Activated CD8-positive, alpha-beta memory T cell treated with anti-CD3 and anti-CD28 coated beads, Interleukin-2, amount 10 ng/mL, durations not matched to agents 7 days and 5 days (primary cell): Measurements from ENCODE around the gene IFNA14. TPM values are rescaled to one million over a fixed set of nuclear protein-coding genes. Genes with fewer than 3 reads are reported as not detected.

Source experiments
- ATAC-seq: fragments of 150-1000 bp; cut with Tn5 transposase; one replicate; pipeline ENCODE4 v1.10.0; 2021; ENCODE audit warnings: moderate library complexity
- CTCF ChIA-PET: fragments of 350-600 bp; sonication (Branson Sonifier 250); formaldehyde crosslinking; loops from one replicate; lab custom pipeline; 2021; ENCODE audit warnings: antibody characterized with exemption; lab: Charles Lee
- DNase-seq: peaks from one replicate; pipeline ENCODE4 v3.0.0-alpha.2; 2020
- H3K27ac Mint-ChIP-seq: one replicate; pipeline ENCODE4 v1.8.0; 2021; ENCODE audit warnings: mild to moderate bottlenecking, mixed read lengths
- H3K27me3 Mint-ChIP-seq: one replicate; pipeline ENCODE4 v1.8.0; 2021; ENCODE audit warnings: mixed read lengths
- H3K36me3 Mint-ChIP-seq: one replicate; pipeline ENCODE4 v1.8.0; 2021; ENCODE audit warnings: mild to moderate bottlenecking, mixed read lengths
- H3K4me1 Mint-ChIP-seq: one replicate; pipeline ENCODE4 v1.8.0; 2021; ENCODE audit warnings: mixed read lengths
- H3K4me3 Mint-ChIP-seq: one replicate; pipeline ENCODE4 v1.8.0; 2021; ENCODE audit warnings: mild to moderate bottlenecking, moderate library complexity, mixed read lengths
- H3K9me3 Mint-ChIP-seq: one replicate; pipeline ENCODE4 v1.8.0; 2022; ENCODE audit warnings: low read depth, mixed read lengths
- total RNA-seq, 2 experiments: library from RNA; stranded (reverse); gene quantifications; one replicate each; pipeline ENCODE4 v1.2.3, GENCODE V29; 2021

Gene IFNA14
- total RNA-seq: not detected

GRCh38 chr9:21239911-21240310, at the start of gene IFNA14:
IFNA14 (minus strand) TSS chr9:21240005; CDS start chr9:21239935, 70 bp downstream.
- DNase-seq: no peak
- H3K27me3 Mint-ChIP-seq: peaks cover 46% of the 10 kb centered on the region
- no peaks in the 10 kb centered on the region for H3K9me3 Mint-ChIP-seq
- no peaks in the 10 kb centered on the region for H3K36me3 Mint-ChIP-seq
- H3K27ac Mint-ChIP-seq: no peak within 1 kb of the TSS
- CTCF ChIA-PET: interaction anchor here (1.6 kb wide), 1 partner anchor 13 kb away, joined by 9 read pairs; no protein-coding TSS in a partner anchor
- peaks cover 9% of the 10 kb centered on the region for H3K4me1 Mint-ChIP-seq
- ATAC-seq: no peak
- H3K4me3 Mint-ChIP-seq: no peak within 1 kb of the TSS

GRCh38 chr9:21287280-21287679, 47.5 kb upstream of the IFNA14 start:
- H3K9me3 Mint-ChIP-seq: no peaks in the 10 kb centered on the region
- CTCF ChIA-PET: interaction anchor here (1.1 kb wide), 1 partner anchor 8 kb away, joined by 3 read pairs; no protein-coding TSS in a partner anchor
- no peaks in the 10 kb centered on the region for H3K36me3 Mint-ChIP-seq
- ATAC-seq (no peak), DNase-seq (no peak)
- H3K4me1 Mint-ChIP-seq: no peaks in the 10 kb centered on the region
- no peak overlapping the region for H3K4me3 Mint-ChIP-seq
- no peak overlapping the region for H3K27ac Mint-ChIP-seq
- H3K27me3 Mint-ChIP-seq: peaks cover 16% of the 10 kb centered on the region

- Mint-ChIP-seq H3K4me3 (no peak overlapping the region), H3K27me3 (peaks cover 18% of the 10 kb centered on the region), H3K9me3 (no peaks in the 10 kb centered on the region), H3K36me3 (no peaks in the 10 kb centered on the region), H3K4me1 (no peaks in the 10 kb centered on the region), H3K27ac (no peak overlapping the region)
- DNase-seq (no peak), ATAC-seq (no peak)
- CTCF ChIA-PET: interaction anchor here (1.1 kb wide), 1 partner anchor 9 kb away, joined by 3 read pairs; no protein-coding TSS in a partner anchor
These were observed 46.9 kb upstream of the IFNA14 start for GRCh38 chr9:21286659-21287058.

- Mint-ChIP-seq H3K4me1 (no peaks in the 10 kb centered on the region), H3K4me3 (no peak overlapping the region)
- CTCF ChIA-PET: interaction anchor here (0.7 kb wide), 1 partner anchor 83 kb away, joined by 3 read pairs; no protein-coding TSS in a partner anchor
These were observed 46.3 kb upstream of the IFNA14 start for GRCh38 chr9:21286099-21286498.

GRCh38 chr9:21281275-21281674, 41.5 kb upstream of the IFNA14 start:
- no peaks in the 10 kb centered on the region for H3K4me1 Mint-ChIP-seq
- CTCF ChIA-PET: interaction anchor here (0.8 kb wide), 1 partner anchor 135 kb away, joined by 3 read pairs; no protein-coding TSS in a partner anchor
- no peaks in the 10 kb centered on the region for H3K36me3 Mint-ChIP-seq
- no peak overlapping the region for H3K27ac Mint-ChIP-seq
- no peaks in the 10 kb centered on the region for H3K9me3 Mint-ChIP-seq
- no peak overlapping the region for H3K4me3 Mint-ChIP-seq
- peaks cover 33% of the 10 kb centered on the region for H3K27me3 Mint-ChIP-seq
- DNase-seq (no peak), ATAC-seq (no peak)

More at GRCh38 chr9:21286099-21286498, 46.3 kb upstream of the IFNA14 start:
- ATAC-seq (no peak), DNase-seq (no peak)
- H3K27ac Mint-ChIP-seq: no peak overlapping the region
- H3K36me3 Mint-ChIP-seq: no peaks in the 10 kb centered on the region
- H3K9me3 Mint-ChIP-seq: no peaks in the 10 kb centered on the region
- H3K27me3 Mint-ChIP-seq: peaks cover 23% of the 10 kb centered on the region

GRCh38 chr9:21268347-21268657, 28.5 kb upstream of the IFNA14 start:
- ATAC-seq (no peak), DNase-seq (no peak)
- Mint-ChIP-seq H3K36me3 (no peaks in the 10 kb centered on the region), H3K4me3 (no peak overlapping the region), H3K27ac (no peak overlapping the region), H3K9me3 (no peaks in the 10 kb centered on the region), H3K4me1 (no peaks in the 10 kb centered on the region), H3K27me3 (peaks cover 48% of the 10 kb centered on the region)
- CTCF ChIA-PET: interaction anchor here (1.3 kb wide), 1 partner anchor 33 kb away, joined by 3 read pairs; no protein-coding TSS in a partner anchor

DNA sequence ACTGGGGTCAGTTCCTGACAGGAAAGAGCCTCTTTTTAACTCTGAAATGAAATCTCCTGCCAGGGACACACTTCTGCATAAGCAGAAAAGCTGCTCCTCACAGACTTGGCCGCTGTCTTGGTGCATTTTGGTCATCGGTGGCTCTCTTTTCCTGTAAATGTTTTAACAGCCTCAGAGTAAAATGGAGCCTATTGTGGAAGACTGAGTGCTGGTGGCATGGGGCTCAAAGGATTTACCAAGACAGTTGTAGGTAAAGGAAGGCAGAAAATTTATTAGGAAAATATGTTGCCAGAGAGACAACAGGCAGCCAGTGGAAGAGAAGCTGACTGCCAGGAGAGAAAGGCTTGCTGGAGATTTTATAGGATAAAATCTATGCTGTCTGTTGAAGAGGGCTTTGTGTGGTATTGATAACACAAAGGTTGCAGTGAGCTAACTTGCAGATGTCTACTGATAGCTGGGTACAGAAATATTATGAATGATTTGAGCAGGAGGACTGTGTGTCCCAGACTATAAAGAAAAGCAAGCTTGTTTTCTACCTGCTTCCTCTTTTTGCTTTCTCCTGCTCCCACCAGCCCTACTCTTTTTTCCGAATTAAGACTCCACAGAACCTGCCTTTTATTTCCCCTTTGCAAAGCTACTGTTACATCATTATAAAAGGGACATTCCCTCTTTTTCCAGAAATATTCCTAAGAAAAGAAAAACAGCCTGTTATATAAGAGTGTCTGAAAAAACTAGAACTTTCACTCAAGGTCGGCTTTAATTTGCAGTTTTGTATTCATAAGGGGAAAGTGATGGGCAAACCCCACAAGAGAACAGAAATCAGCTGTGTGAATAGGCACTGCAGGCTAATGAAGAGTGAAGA, 27.9 kb upstream of the IFNA14 start:
- ATAC-seq (no peak), DNase-seq (no peak)
- Mint-ChIP-seq H3K4me3 (no peak overlapping the region), H3K27me3 (peaks cover 43% of the 10 kb centered on the region), H3K4me1 (no peaks in the 10 kb centered on the region), H3K9me3 (no peaks in the 10 kb centered on the region), H3K36me3 (no peaks in the 10 kb centered on the region), H3K27ac (no peak overlapping the region)
- CTCF ChIA-PET: interaction anchor here (1.3 kb wide), 1 partner anchor 32 kb away, joined by 3 read pairs; no protein-coding TSS in a partner anchor

- H3K9me3 Mint-ChIP-seq: no peaks in the 10 kb centered on the region
- H3K27ac Mint-ChIP-seq: no peak overlapping the region
- DNase-seq (no peak), ATAC-seq (no peak)
- no peaks in the 10 kb centered on the region for H3K36me3 Mint-ChIP-seq
- H3K4me3 Mint-ChIP-seq: no peak overlapping the region
- CTCF ChIA-PET: interaction anchor here (1.3 kb wide), 1 partner anchor 31 kb away, joined by 3 read pairs; no protein-coding TSS in a partner anchor
- no peaks in the 10 kb centered on the region for H3K4me1 Mint-ChIP-seq
- peaks cover 43% of the 10 kb centered on the region for H3K27me3 Mint-ChIP-seq
These were observed 27.1 kb upstream of the IFNA14 start for GRCh38 chr9:21266733-21267484.

GRCh38 chr9:21265421-21266189, 25.8 kb upstream of the IFNA14 start:
- no peak for DNase-seq
- Mint-ChIP-seq H3K4me3 (no peak overlapping the region), H3K27me3 (peaks cover 37% of the 10 kb centered on the region), H3K36me3 (no peaks in the 10 kb centered on the region), H3K4me1 (no peaks in the 10 kb centered on the region), H3K9me3 (no peaks in the 10 kb centered on the region), H3K27ac (no peak overlapping the region)
- CTCF ChIA-PET: interaction anchor here (1.5 kb wide), 1 partner anchor 13 kb away, joined by 9 read pairs; no protein-coding TSS in a partner anchor
- no peak for ATAC-seq

DNA sequence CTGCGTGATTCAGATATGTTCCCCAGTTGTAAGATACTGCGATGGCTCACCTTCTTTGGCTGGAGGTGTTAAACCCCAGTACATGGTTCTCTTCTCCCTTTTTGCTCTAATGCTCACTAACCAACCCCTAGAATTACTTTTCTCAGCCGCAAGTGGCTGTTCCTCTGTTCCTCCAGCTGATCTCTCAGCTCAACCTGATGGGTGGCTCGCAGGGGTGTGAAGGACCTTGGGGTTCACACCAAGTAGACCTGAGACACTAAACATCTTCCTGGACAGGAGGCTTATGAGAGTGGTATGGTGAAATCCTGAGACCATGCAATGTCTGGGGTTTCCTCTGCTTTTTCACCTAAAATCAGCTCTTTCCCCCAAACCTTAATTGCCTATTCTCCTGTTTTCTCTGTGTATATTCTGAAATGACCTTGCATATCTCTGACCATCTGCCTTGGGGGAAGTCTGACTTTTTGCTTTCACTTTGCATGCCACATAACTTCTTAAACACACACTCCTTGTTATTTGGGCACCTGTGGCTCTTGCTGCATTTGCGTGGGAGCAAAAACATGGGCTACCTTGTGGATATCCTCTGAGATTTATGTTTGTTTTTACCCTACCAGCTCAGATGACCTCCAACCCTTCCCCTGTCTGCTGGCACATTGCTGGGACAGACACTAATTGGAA, 15.9 kb upstream of the IFNA14 start:
- Mint-ChIP-seq H3K4me3 (no peak overlapping the region), H3K9me3 (no peaks in the 10 kb centered on the region), H3K36me3 (no peaks in the 10 kb centered on the region), H3K27ac (no peak overlapping the region), H3K27me3 (peaks cover 28% of the 10 kb centered on the region), H3K4me1 (peaks cover 4% of the 10 kb centered on the region)
- no peak for DNase-seq
- no peak for ATAC-seq
- CTCF ChIA-PET: interaction anchor here (1.1 kb wide), 1 partner anchor 414 kb away, joined by 3 read pairs; no protein-coding TSS in a partner anchor

DNA sequence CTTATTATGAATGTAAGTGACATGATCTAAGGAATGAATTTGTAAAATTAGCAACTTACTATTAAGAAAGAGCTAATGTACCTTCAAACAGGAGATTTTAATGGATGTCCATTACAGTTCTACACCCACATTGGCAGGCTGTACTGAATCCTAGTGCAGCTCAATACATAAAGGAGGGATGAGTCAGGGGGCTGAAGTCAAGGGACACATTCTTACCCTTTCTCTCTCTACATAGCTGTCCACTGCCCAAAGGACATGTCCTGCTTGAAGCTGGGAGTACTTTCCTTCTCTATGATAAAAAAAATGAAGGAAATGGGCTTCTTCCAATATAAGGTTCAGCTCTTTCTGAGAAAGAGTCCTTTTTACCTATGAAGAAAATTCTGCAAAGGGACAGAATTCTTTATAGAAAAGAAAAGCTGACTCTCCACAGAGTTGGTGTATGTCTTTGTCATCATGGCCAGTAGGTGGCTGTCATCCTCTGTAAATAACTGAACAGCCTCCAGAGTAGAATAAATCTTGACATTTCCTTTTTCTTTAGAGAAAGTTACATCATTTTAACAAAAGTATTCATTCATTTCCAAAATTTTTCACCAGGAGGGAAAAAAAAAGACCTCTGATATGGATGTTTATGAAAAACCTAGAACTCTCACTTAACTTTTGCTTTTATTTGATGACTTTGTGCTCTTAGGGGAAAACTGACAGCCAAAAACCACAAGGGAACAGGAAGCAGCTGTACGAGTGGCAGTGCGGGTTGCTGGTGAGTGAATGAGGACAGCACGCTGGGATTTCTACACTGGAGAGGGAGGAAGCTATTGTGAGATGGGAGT, 13.1 kb upstream of the IFNA14 start:
- ATAC-seq: peak; percentile 69
- CTCF ChIA-PET: interaction anchor here (0.7 to 3.3 kb wide), 15 partner anchors 11 to 535 kb away, joined by 3 to 16 read pairs (median 4); partner anchors contain the start of genes IFNA14 and IFNA4
- Mint-ChIP-seq H3K27ac (no peak overlapping the region), H3K4me3 (no peak overlapping the region), H3K9me3 (no peaks in the 10 kb centered on the region), H3K36me3 (no peaks in the 10 kb centered on the region), H3K4me1 (peaks cover 4% of the 10 kb centered on the region), H3K27me3 (peaks cover 45% of the 10 kb centered on the region)
- peak; percentile 41 for DNase-seq
